ENCODE data around the gene ADAT3.

ADAT3 gene

GRCh38 chr19:1938071-1938470 is 32.9 kb downstream of the ADAT3 start:
- Histone ChIP-seq H3K27me3 (ENCODE audit: low read depth, low read length) (no peaks in the 10 kb centered on the region), H2AFZ (ENCODE audit: low read depth, low read length) (no peak overlapping the region), H3K9me3 (ENCODE audit: insufficient read depth, low read length) (no peaks in the 10 kb centered on the region), H3K4me1 (ENCODE audit: low read length) (peaks cover 10% of the 10 kb centered on the region), H3K4me2 (ENCODE audit: low read length) (no peak overlapping the region), H3K27ac (ENCODE audit: low read length) (no peak overlapping the region), H3K9ac (ENCODE audit: low read length) (no peak overlapping the region), H3K4me3 (ENCODE audit: low read length) (no peak overlapping the region), H4K20me1 (ENCODE audit: insufficient read depth, low read length) (peaks cover 8% of the 10 kb centered on the region), H3K79me2 (ENCODE audit: low read length) (peaks cover 28% of the 10 kb centered on the region), H3K36me3 (replicated peaks; ENCODE audit: low read depth, low read length) (no peaks in the 10 kb centered on the region)
- no peak for TF ChIP-seq EZH2phosphoT487 (IDR thresholded peaks at IDR 0.05; ENCODE audit: low read depth)
- TF ChIP-seq, protein P1, sequence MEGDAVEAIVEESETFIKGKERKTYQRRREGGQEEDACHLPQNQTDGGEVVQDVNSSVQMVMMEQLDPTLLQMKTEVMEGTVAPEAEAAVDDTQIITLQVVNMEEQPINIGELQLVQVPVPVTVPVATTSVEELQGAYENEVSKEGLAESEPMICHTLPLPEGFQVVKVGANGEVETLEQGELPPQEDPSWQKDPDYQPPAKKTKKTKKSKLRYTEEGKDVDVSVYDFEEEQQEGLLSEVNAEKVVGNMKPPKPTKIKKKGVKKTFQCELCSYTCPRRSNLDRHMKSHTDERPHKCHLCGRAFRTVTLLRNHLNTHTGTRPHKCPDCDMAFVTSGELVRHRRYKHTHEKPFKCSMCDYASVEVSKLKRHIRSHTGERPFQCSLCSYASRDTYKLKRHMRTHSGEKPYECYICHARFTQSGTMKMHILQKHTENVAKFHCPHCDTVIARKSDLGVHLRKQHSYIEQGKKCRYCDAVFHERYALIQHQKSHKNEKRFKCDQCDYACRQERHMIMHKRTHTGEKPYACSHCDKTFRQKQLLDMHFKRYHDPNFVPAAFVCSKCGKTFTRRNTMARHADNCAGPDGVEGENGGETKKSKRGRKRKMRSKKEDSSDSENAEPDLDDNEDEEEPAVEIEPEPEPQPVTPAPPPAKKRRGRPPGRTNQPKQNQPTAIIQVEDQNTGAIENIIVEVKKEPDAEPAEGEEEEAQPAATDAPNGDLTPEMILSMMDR (IDR thresholded peaks at IDR 0.05; ENCODE audit: low read depth, low read length) = no peak

DNA sequence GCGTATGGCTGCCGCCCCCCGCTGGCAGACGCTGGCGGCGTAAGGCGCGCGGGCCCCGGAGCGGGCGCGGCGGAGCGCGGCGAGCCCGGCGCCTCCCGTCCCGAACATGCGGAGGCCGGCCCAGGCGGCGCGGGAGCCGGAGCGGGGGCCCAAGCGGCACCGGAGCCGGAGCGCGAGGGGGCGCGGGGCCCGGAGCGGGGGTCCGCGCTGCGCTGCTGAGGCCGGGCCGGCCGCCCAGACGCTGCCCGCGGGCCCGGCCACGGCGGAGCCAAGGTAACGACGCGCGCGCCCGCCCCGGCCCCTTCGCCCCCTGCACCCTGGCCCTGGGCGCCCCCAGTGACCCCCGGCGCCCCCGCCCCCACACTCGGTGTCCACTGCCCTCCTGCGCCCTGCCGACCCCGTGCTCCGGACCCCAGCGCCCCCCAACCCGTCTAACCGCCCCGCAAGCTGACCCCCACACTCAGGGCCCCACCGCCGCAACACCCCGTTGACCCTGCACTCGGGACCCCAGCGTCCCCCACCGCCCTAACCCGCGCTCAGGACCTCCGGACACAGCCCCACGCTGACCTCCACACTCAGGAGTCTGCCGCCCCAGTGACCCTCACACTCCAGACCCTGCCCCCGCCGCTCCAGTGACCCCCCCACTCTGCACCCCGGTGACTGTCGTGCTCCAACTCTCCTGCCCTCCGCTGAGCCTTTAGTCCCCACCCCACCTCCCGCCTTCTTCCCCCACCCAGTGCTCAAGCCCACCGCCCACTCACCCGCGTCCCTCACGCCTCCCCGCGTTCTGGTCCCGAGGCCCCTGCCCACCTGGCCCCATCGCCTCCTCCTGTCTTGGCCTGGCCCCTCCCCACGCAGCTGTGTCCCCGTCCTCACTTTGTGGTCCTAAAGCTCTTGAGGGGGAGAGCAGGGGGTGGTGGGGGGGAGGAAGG is 36.2 kb downstream of the ADAT3 start, which contains the start of gene CSNK1G2:
Gene CSNK1G2 (plus strand): TSS at position 27 of the 932 bp plus-strand sequence. CDS start 28,601 bp downstream, outside the sequence.
- no peak within 1 kb of the TSS; the same call in 1 of the 2 replicates for H2AFZ ChIP-seq (ENCODE audit: low read depth, low read length)
- peaks cover 16% of the 10 kb centered on the region for H3K4me1 ChIP-seq (ENCODE audit: low read length)
- peaks cover 37% of the 10 kb centered on the region for H4K20me1 ChIP-seq (ENCODE audit: insufficient read depth, low read length)
- H3K9me3 ChIP-seq (ENCODE audit: insufficient read depth, low read length) = no peaks in the 10 kb centered on the region
- H3K9ac ChIP-seq (ENCODE audit: low read length) = peak within 1 kb of the TSS; percentile 94
- TF ChIP-seq, protein P1 (IDR thresholded peaks at IDR 0.05; ENCODE audit: low read depth, low read length) = no peak
- TF ChIP-seq EZH2phosphoT487 (IDR thresholded peaks at IDR 0.05; ENCODE audit: low read depth) = no peak
- peak within 1 kb of the TSS; percentile 79 for H3K4me3 ChIP-seq (ENCODE audit: low read length)
- H3K27me3 ChIP-seq (ENCODE audit: low read depth, low read length) = no peaks in the 10 kb centered on the region
- H3K4me2 ChIP-seq (ENCODE audit: low read length) = peak within 1 kb of the TSS; percentile 83
- peak within 1 kb of the TSS; percentile 84 for H3K27ac ChIP-seq (ENCODE audit: low read length)
- peaks cover 2% of the 10 kb centered on the region for H3K36me3 ChIP-seq (replicated peaks; ENCODE audit: low read depth, low read length)
- peaks cover 59% of the 10 kb centered on the region for H3K79me2 ChIP-seq (ENCODE audit: low read length)

DNA sequence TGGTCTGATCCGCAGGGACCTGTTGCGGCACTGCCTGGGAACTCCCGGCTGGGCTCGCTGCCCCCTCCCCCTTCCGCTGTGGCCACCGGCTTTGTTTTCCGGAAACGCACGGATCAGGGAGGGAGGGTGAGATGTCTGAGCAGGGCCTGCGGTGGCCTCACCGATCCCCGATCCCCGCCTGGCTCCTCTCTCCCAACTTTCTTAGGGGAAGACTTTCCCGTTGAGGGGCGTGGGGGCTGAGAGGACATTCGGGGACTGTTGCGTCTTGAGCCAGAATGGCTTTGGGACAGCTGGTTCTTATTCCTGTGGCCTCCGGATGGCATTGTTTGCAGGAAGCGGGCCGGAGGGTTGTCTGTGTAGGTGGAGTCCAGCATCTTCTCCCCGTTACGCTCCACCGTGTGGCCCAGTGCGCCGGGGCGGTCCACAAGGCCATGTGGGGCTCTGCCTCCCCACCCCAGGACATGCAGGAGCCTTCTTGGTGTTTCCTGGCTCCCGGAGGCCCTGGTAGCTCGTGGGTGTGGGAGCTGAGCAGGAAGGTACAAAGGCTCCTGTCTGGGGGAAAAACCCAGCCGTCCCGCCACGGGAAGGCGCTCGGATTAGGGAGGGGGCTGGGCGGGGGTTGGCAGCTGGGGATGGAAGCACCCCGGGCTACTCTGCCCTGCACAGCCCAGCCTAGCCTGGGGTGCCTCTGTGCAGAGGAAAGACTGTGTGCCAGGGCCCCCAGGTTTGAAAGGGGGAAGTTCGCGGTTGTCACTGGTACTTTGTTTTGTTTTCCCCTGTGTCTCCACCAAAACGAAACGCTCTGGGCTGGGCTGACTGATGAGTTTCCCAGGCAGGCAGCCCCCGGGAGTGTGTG is 37.1 kb downstream of the ADAT3 start:
- H3K9ac ChIP-seq (ENCODE audit: low read length) = peak overlapping the region; percentile 94
- H3K27ac ChIP-seq (ENCODE audit: low read length) = peak overlapping the region; percentile 84
- H3K36me3 ChIP-seq (replicated peaks; ENCODE audit: low read depth, low read length) = peaks cover 5% of the 10 kb centered on the region
- no peaks in the 10 kb centered on the region for H3K27me3 ChIP-seq (ENCODE audit: low read depth, low read length)
- peaks cover 16% of the 10 kb centered on the region for H3K4me1 ChIP-seq (ENCODE audit: low read length)
- H3K9me3 ChIP-seq (ENCODE audit: insufficient read depth, low read length) = no peaks in the 10 kb centered on the region
- H2AFZ ChIP-seq (ENCODE audit: low read depth, low read length) = no peak overlapping the region
- H3K4me2 ChIP-seq (ENCODE audit: low read length) = peak overlapping the region; percentile 70
- H4K20me1 ChIP-seq (ENCODE audit: insufficient read depth, low read length) = peaks cover 43% of the 10 kb centered on the region
- H3K4me3 ChIP-seq (ENCODE audit: low read length) = peak overlapping the region; percentile 79
- peaks cover 67% of the 10 kb centered on the region for H3K79me2 ChIP-seq (ENCODE audit: low read length)
- TF ChIP-seq EZH2phosphoT487 (IDR thresholded peaks at IDR 0.05; ENCODE audit: low read depth) = no peak
- TF ChIP-seq, protein P1 (IDR thresholded peaks at IDR 0.05; ENCODE audit: low read depth, low read length) = no peak
